ENCODE measurements around the gene TRPM7. TPM values are rescaled to one million over a fixed set of nuclear protein-coding genes. Genes with fewer than 3 reads are reported as not detected.

Gene TRPM7
- total RNA-seq (2021): 30.1 and 35.1 TPM in 2 replicates
- long read RNA-seq, partial matches to known transcripts: 56 of 65 reads
- long read RNA-seq, other reads (novel, unspliced or antisense): 9 of 65 reads

DNA sequence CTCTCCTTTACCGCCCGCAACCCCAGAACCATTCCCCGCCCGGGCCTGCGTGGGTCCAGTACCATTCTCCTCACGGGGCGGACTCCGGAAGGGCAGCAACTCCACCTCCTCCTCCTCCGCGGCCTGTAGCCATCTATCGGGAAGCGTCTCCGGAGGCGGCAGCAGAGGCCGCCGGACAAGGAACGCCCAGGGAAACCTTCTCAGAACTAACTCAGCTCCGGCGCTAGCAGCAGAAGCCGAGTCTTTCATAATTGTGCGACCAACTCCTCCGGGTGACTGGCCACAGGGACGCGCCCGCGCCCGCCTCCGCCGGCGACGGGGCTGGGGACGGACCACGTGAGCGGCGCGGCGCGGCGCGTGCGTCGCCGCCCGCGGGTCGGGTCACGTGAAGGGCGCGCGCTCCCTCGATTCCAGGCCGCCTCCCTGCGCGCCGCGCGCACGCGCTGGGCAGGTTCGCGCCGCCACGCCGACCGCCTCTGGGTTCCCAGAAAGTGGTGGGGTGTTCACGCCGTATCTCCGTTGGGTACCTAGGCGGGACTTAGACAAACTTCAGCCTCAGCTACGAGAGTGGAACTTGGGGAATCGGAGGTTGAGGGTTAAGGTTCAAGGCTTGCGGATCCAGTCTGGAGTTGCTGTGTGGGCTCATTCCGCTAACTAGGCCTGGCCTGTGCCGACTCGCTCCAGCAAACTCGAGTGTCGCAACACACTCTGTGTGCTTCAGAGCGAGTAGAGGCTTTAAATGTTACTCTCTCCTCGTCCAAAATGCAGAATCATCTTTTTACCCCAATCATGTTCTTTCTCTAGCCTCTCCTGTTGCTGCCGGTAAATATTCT is at the start of gene TRPM7:
Gene TRPM7, minus strand, starts transcription at position 329 of the 833 bp plus-strand sequence. Its CDS starts 264 bp downstream, at position 65.
- peak within 1 kb of the TSS; percentile 85 for H4K8ac ChIP-seq (replicated peaks; ENCODE audit: insufficient read length, low read depth, low read length)
- H2BK120ac ChIP-seq (ENCODE audit: low read depth, low read length, poor library complexity, severe bottlenecking): no peak within 1 kb of the TSS
- no peaks in the 10 kb centered on the region for H3K27me3 ChIP-seq (ENCODE audit: insufficient read depth, low read length)
- peak within 1 kb of the TSS; percentile 65 for H4K5ac ChIP-seq (ENCODE audit: insufficient read length, low read depth, low read length)
- peak within 1 kb of the TSS; percentile 98 for H3K18ac ChIP-seq (ENCODE audit: insufficient read length, low read depth, low read length)
- no peak within 1 kb of the TSS for H2AK5ac ChIP-seq (ENCODE audit: insufficient read length, low read length)
- H3K27ac ChIP-seq (ENCODE audit: insufficient read length, low read depth, low read length): peak within 1 kb of the TSS; percentile 48
- H3K79me2 ChIP-seq (ENCODE audit: insufficient read depth, low read length): peaks cover 11% of the 10 kb centered on the region; the same call in 1 of the 2 replicates
- peak within 1 kb of the TSS; percentile 95 for H3K4me2 ChIP-seq (ENCODE audit: insufficient read depth, insufficient read length, low read length)
- H2AFZ ChIP-seq (ENCODE audit: low read length): no peak within 1 kb of the TSS
- peak within 1 kb of the TSS; percentile 95 for H3K9ac ChIP-seq (ENCODE audit: extremely low read depth, insufficient read length, low read length)
- no peak within 1 kb of the TSS for H3T11ph ChIP-seq (ENCODE audit: low read length)
- Mint-ChIP-seq H3K9me3 (no peaks in the 10 kb centered on the region), H3K27me3 (ENCODE audit: low read depth) (no peaks in the 10 kb centered on the region; the same call in 1 of the 2 replicates), H3K27ac (peak within 1 kb of the TSS; percentile 98 to 99 (median 98)), H3K36me3 (ENCODE audit: insufficient read depth in 1 of 3, low read depth in 3 of 3) (peaks cover 0 to 23% (median 19%) of the 10 kb centered on the region in 3 experiments; a peak in 6 of 7 replicates), H3K4me3 (peak within 1 kb of the TSS; percentile 99), H3K4me1 (peaks cover 15 to 29% of the 10 kb centered on the region in 2 experiments)
- no peak within 1 kb of the TSS for H3K4ac ChIP-seq (ENCODE audit: low read depth, low read length)
- no peaks in the 10 kb centered on the region for H4K20me1 ChIP-seq (ENCODE audit: control insufficient read depth, insufficient read depth, insufficient read length)
- H3K23me2 ChIP-seq (ENCODE audit: insufficient read length, low read depth, low read length, poor library complexity, severe bottlenecking): peaks cover 11% of the 10 kb centered on the region
- peak within 1 kb of the TSS; percentile 98 for H3K14ac ChIP-seq (ENCODE audit: insufficient read depth, low read length)
- TF ChIP-seq, protein P1, sequence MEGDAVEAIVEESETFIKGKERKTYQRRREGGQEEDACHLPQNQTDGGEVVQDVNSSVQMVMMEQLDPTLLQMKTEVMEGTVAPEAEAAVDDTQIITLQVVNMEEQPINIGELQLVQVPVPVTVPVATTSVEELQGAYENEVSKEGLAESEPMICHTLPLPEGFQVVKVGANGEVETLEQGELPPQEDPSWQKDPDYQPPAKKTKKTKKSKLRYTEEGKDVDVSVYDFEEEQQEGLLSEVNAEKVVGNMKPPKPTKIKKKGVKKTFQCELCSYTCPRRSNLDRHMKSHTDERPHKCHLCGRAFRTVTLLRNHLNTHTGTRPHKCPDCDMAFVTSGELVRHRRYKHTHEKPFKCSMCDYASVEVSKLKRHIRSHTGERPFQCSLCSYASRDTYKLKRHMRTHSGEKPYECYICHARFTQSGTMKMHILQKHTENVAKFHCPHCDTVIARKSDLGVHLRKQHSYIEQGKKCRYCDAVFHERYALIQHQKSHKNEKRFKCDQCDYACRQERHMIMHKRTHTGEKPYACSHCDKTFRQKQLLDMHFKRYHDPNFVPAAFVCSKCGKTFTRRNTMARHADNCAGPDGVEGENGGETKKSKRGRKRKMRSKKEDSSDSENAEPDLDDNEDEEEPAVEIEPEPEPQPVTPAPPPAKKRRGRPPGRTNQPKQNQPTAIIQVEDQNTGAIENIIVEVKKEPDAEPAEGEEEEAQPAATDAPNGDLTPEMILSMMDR (conservative IDR thresholded peaks at IDR 0.05): no peak
- peaks cover 9% of the 10 kb centered on the region for H3K79me1 ChIP-seq (ENCODE audit: insufficient read depth, low read depth, low read length, poor library complexity, severe bottlenecking)
- no peaks in the 10 kb centered on the region for H3K4me1 ChIP-seq (ENCODE audit: insufficient read depth, low read length)
- WGBS (ENCODE audit: extremely low coverage, insufficient read length, low lambda C conversion rate): no CpG with 5 or more reads among the region's 80 CpGs
- no peak within 1 kb of the TSS for H3K23ac ChIP-seq (ENCODE audit: insufficient read length, low read depth, low read length)
- no peak within 1 kb of the TSS for H4K91ac ChIP-seq (ENCODE audit: insufficient read length, low read depth, low read length)
- H3K9me3 ChIP-seq (ENCODE audit: control insufficient read depth, low read depth, low read length): no peaks in the 10 kb centered on the region
- no peak within 1 kb of the TSS for H2BK12ac ChIP-seq (ENCODE audit: insufficient read length, low read depth, low read length)
- no peak within 1 kb of the TSS for H2BK15ac ChIP-seq (ENCODE audit: low read depth, low read length)
- peak; percentile 81 for DNase-seq
- H2BK5ac ChIP-seq (ENCODE audit: insufficient read length, low read length): peak within 1 kb of the TSS; percentile 14
- H2BK20ac ChIP-seq (ENCODE audit: low read depth, low read length, poor library complexity, severe bottlenecking): no peak within 1 kb of the TSS
- H3K56ac ChIP-seq (ENCODE audit: insufficient read length, low read depth, low read length): peak within 1 kb of the TSS; percentile 31
